ENCODE results near the gene RNF6.

The RNF6 gene

GRCh38 chr13:26227166-26227971, 5.3 kb upstream of the RNF6 start:
- DNase-seq: no peak

GRCh38 chr13:26225896-26226617, 3.9 kb upstream of the RNF6 start:
- DNase-seq: no peak

- DNase-seq: peak in 5 of 58 donors; percentile 52 to 85 (median 70)
Observed at GRCh38 chr13:26222520-26223046, 469 bp upstream of the RNF6 start.

GRCh38 chr13:26221399-26221720, 754 bp downstream of the RNF6 start:
- no peak for DNase-seq

- DNase-seq: no peak
Observed at GRCh38 chr13:26220575-26220974, 1.5 kb downstream of the RNF6 start.

GRCh38 chr13:26219726-26220125, 2.4 kb downstream of the RNF6 start:
- no peak for DNase-seq

- no peak for DNase-seq
Observed at GRCh38 chr13:26216042-26216441, 6.1 kb downstream of the RNF6 start.

- no peak for DNase-seq
Observed at GRCh38 chr13:26213982-26214381, 8.1 kb downstream of the RNF6 start.

- no peak for DNase-seq
Observed at GRCh38 chr13:26213345-26213744, 8.8 kb downstream of the RNF6 start.

GRCh38 chr13:26208287-26208686, 13.8 kb downstream of the RNF6 start:
- no peak for DNase-seq

- no peak for DNase-seq
Observed at GRCh38 chr13:26202365-26202972, 19.6 kb downstream of the RNF6 start.

GRCh38 chr13:26200811-26201210, 21.3 kb downstream of the RNF6 start:
- no peak for DNase-seq

- no peak for DNase-seq
Observed at GRCh38 chr13:26198116-26198515, 24.0 kb downstream of the RNF6 start.

GRCh38 chr13:26197298-26197697, 24.8 kb downstream of the RNF6 start:
- DNase-seq: no peak

- DNase-seq: peak in 1 of 58 donors; percentile 8
Observed at GRCh38 chr13:26186995-26187394, 35.1 kb downstream of the RNF6 start.

GRCh38 chr13:26186118-26186870, 35.8 kb downstream of the RNF6 start:
- peak; percentile 8 to 89 (median 76) for DNase-seq

- DNase-seq: peak in 1 of 58 donors; percentile 40
Observed at GRCh38 chr13:26185720-26186117, 36.4 kb downstream of the RNF6 start.

GRCh38 chr13:26184791-26185250, 37.3 kb downstream of the RNF6 start:
- DNase-seq: peak in 51 of 58 donors; percentile 4 to 70 (median 40)

- DNase-seq: no peak
Observed at GRCh38 chr13:26183416-26183815, 38.7 kb downstream of the RNF6 start.

GRCh38 chr13:26179344-26179743, 42.8 kb downstream of the RNF6 start:
- DNase-seq: no peak

GRCh38 chr13:26168835-26169234, 53.3 kb downstream of the RNF6 start:
- no peak for DNase-seq

All from anterior cingulate cortex (tissue), 58 donors.